HPDE6-E6E7 (cell line): ENCODE results near the gene CRYGC.

Experiments
- DNase-seq: peaks from one replicate; pipeline ENCODE4 v3.0.0; 2011; ENCODE audit warnings: missing footprints; ENCODE audit errors: extremely low spot score

CRYGC gene

GRCh38 chr2:208096080-208096479, 33.5 kb downstream of the CRYGC start:
- no peak for DNase-seq

GRCh38 chr2:208093128-208093527, 36.5 kb downstream of the CRYGC start:
- DNase-seq: no peak

GRCh38 chr2:208092093-208092832, 37.4 kb downstream of the CRYGC start:
- DNase-seq: no peak

- no peak for DNase-seq
These were observed 39.2 kb downstream of the CRYGC start for GRCh38 chr2:208090420-208090819.

DNA sequence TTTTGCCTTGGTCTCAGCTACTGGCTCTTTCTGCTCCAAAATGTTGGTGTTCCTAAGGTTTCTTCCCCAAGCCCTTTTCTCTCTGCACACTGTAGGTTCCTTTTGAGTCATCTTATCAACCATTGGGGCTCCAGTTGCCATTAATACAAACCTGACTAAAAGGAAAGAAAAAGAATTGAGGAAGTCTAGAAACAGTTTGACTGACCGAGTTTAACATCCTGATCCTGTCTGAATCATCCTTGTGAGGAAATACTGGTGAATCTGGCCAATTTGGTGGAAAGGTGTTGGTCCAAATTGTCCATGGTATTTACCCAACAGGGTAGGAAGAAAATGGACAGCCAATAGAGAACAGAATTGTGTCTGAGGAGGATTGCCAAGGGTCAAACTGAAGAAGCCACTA, 43.6 kb downstream of the CRYGC start:
- no peak for DNase-seq

DNA sequence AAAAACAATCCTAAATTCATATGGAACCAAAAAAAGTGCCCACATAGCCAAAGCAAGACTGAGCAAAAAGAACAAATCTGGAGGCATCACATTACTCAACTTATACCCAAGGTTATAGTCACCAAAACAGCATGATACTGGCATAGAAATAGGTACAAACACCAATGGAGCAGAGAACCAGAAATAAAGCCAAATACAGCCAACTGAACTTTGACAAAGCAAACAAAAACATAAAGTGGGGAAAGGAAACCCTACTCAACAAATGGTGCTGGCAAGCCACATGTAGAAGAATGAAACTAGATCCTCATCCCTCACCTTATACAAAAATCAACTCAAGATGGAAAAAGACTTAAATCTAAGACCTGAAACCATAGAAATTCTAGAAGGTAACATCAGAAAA, 45.8 kb downstream of the CRYGC start:
- no peak for DNase-seq
